ENCODE measurements around the gene ZNF784.

The ZNF784 gene

DNA sequence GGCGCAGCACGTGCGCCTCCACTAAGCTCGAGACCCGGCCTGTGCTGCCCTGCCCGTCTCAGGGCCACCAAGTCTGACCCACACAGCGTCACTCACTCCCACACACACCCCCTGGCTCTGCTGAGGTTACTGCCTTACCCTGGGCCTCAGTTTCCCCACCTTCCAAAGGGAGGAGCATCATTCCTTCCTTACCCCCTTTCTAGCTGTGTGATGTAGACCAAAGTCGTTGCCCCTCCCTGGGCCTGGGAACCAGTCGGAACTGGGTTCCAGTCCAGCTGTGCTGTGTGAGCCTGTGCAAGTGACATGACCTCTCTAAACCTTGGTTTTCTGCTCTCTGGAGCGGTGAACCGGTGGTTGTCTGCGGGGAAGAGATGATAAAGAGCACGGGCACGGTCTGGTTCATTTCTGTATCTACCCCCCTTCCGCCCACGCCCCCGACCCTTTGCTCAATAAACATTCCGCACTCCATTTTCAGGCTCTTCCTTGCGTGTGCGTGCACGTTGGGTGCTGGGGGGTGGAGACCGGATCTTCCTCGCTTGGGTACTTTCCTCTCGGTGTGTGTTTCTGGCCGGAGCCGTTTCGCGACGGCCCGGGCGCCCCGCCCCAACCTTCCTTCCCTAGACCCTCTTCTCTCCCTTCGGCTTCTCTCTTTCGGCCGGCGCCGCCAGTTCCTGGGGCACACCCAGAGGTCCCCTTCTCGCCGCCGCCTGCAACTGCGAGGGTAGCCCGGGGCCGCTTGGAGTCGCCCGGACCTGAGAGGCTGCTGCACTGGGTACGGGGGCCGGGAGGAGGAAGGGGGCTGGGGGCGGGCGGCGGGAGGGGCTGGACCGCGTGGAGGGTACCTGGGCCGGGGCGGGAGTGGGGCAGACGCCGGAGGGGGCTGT, 18.9 kb upstream of the ZNF784 start, which contains the start of gene ZNF581:
TSS of gene ZNF581 (plus strand) at position 647 of the 884 bp plus-strand sequence. CDS start 923 bp downstream, outside the sequence.
- H3K27ac ChIP-seq (ENCODE audit: low read depth, low read length, severe bottlenecking): peak within 1 kb of the TSS; percentile 55
- H3K9me3 ChIP-seq (ENCODE audit: control insufficient read depth, low read length): no peaks in the 10 kb centered on the region
- 3 to 6% methylated on average over 18 to 20 of the region's 56 CpGs for WGBS, 2 experiments (ENCODE audit: insufficient coverage in 2 of 2)

GRCh38 chr19:55642153-55643002, 18.0 kb upstream of the ZNF784 start:
- Histone ChIP-seq H3K9me3 (ENCODE audit: control insufficient read depth, low read length) (no peaks in the 10 kb centered on the region), H3K4me3 (ENCODE audit: extremely low read depth, insufficient read depth, low read length, poor library complexity, severe bottlenecking) (peak overlapping the region; percentile 91), H3K27ac (ENCODE audit: low read depth, low read length, severe bottlenecking) (peak overlapping the region; percentile 55), H3K36me3 (ENCODE audit: control insufficient read depth, insufficient read depth, low read length) (peaks cover 38% of the 10 kb centered on the region), H3K4me1 (ENCODE audit: control insufficient read depth, insufficient read depth, low read length, poor library complexity, severe bottlenecking) (peaks cover 17% of the 10 kb centered on the region)
- WGBS, 2 experiments (ENCODE audit: insufficient coverage in 2 of 2): 3% methylated on average over 49 to 55 of the region's 65 CpGs

More for the DNA sequence above, 18.9 kb upstream of the ZNF784 start, which contains the start of gene ZNF581:
- peak within 1 kb of the TSS; percentile 91 for H3K4me3 ChIP-seq (ENCODE audit: extremely low read depth, insufficient read depth, low read length, poor library complexity, severe bottlenecking)
- peaks cover 18% of the 10 kb centered on the region for H3K4me1 ChIP-seq (ENCODE audit: control insufficient read depth, insufficient read depth, low read length, poor library complexity, severe bottlenecking)
- H3K36me3 ChIP-seq (ENCODE audit: control insufficient read depth, insufficient read depth, low read length): peaks cover 30% of the 10 kb centered on the region

GRCh38 chr19:55641426-55642152, 17.2 kb upstream of the ZNF784 start:
- no peaks in the 10 kb centered on the region for H3K9me3 ChIP-seq (ENCODE audit: control insufficient read depth, low read length)
- H3K27ac ChIP-seq (ENCODE audit: low read depth, low read length, severe bottlenecking): peak overlapping the region; percentile 79
- peaks cover 12% of the 10 kb centered on the region for H3K4me1 ChIP-seq (ENCODE audit: control insufficient read depth, insufficient read depth, low read length, poor library complexity, severe bottlenecking)
- 0 to 2% methylated on average over 13 to 25 of the region's 25 CpGs for WGBS, 2 experiments (ENCODE audit: insufficient coverage in 2 of 2)
- peaks cover 36% of the 10 kb centered on the region for H3K36me3 ChIP-seq (ENCODE audit: control insufficient read depth, insufficient read depth, low read length)
- peak overlapping the region; percentile 91 for H3K4me3 ChIP-seq (ENCODE audit: extremely low read depth, insufficient read depth, low read length, poor library complexity, severe bottlenecking)

- peak within 1 kb of the TSS; percentile 79 for H3K27ac ChIP-seq (ENCODE audit: low read depth, low read length, severe bottlenecking)
- peaks cover 20% of the 10 kb centered on the region for H3K4me1 ChIP-seq (ENCODE audit: control insufficient read depth, insufficient read depth, low read length, poor library complexity, severe bottlenecking)
- WGBS, 2 experiments (ENCODE audit: insufficient coverage in 2 of 2): 1 to 2% methylated on average over 48 to 70 of the region's 89 CpGs
- H3K9me3 ChIP-seq (ENCODE audit: control insufficient read depth, low read length): no peaks in the 10 kb centered on the region
- H3K36me3 ChIP-seq (ENCODE audit: control insufficient read depth, insufficient read depth, low read length): peaks cover 33% of the 10 kb centered on the region
- H3K4me3 ChIP-seq (ENCODE audit: extremely low read depth, insufficient read depth, low read length, poor library complexity, severe bottlenecking): peak within 1 kb of the TSS; percentile 91
Observed at GRCh38 chr19:55640577-55641425, 16.4 kb upstream of the ZNF784 start, which contains the start of gene ZNF580. ZNF580 (plus strand) TSS chr19:55641002; CDS start chr19:55642509, 1,507 bp downstream.

DNA sequence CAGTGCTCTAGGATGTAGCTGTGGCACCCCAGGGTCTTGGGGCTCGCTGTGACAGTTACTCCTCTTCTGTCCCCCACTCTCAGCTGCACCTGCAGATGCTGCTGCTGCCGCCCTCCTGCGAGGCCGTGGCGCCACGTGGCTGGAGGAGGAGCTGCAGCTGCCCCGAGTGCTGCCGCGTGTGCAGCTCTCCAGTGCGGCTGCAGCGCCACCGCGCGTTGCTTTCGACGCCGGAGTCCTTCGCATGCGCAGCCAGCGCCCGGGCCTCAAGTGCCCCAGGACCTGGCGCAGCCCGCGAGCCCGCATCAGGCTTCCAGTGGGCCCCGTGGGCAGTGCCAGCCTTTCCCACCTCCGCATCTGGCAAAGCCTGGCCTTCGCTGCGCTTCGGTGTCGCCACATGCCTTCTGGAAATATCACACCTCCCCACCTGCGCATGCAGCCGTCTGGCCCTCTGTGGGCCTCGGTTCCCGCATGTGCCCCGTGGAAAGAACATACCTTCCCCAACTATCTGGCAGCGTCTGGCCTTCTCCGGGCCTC, 15.7 kb upstream of the ZNF784 start:
- H3K36me3 ChIP-seq (ENCODE audit: control insufficient read depth, insufficient read depth, low read length): peaks cover 26% of the 10 kb centered on the region
- H3K9me3 ChIP-seq (ENCODE audit: control insufficient read depth, low read length): no peaks in the 10 kb centered on the region
- H3K4me3 ChIP-seq (ENCODE audit: extremely low read depth, insufficient read depth, low read length, poor library complexity, severe bottlenecking): peak overlapping the region; percentile 91
- H3K27ac ChIP-seq (ENCODE audit: low read depth, low read length, severe bottlenecking): peak overlapping the region; percentile 79
- peaks cover 15% of the 10 kb centered on the region for H3K4me1 ChIP-seq (ENCODE audit: control insufficient read depth, insufficient read depth, low read length, poor library complexity, severe bottlenecking)
- WGBS, 2 experiments (ENCODE audit: insufficient coverage in 2 of 2): 84 to 86% methylated on average over 34 to 38 of the region's 38 CpGs

DNA sequence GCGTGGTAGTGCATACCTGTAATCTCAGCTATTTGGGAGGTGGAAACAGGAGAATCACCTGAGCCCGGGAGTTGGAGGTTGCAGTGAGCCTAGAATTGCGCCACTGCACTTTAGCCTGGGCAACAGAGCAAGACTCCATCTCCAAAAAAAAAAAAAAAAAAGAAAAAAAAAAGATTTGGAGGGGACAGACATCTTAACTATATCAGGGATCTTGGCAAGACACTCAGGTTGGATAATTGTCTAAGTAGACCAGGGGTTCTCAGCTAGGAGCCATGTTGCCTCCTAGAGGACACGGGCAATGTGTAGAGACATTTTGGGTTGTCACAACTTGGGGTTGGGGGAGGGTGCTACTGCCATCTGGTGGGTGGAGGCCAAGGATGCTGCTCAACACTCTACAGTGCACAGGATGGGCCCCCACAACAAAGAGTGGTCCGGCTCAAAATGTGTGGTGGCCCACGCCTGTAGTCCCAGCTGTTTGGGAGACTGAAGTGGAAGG, 14.5 kb upstream of the ZNF784 start:
- Histone ChIP-seq H3K4me1 (ENCODE audit: control insufficient read depth, insufficient read depth, low read length, poor library complexity, severe bottlenecking) (peaks cover 10% of the 10 kb centered on the region), H3K4me3 (ENCODE audit: extremely low read depth, insufficient read depth, low read length, poor library complexity, severe bottlenecking) (no peak overlapping the region), H3K9me3 (ENCODE audit: control insufficient read depth, low read length) (no peaks in the 10 kb centered on the region), H3K36me3 (ENCODE audit: control insufficient read depth, insufficient read depth, low read length) (peaks cover 19% of the 10 kb centered on the region), H3K27ac (ENCODE audit: low read depth, low read length, severe bottlenecking) (no peak overlapping the region)
- 93 to 100% methylated on average over 1 to 3 of the region's 6 CpGs for WGBS, 2 experiments (ENCODE audit: insufficient coverage in 2 of 2)

DNA sequence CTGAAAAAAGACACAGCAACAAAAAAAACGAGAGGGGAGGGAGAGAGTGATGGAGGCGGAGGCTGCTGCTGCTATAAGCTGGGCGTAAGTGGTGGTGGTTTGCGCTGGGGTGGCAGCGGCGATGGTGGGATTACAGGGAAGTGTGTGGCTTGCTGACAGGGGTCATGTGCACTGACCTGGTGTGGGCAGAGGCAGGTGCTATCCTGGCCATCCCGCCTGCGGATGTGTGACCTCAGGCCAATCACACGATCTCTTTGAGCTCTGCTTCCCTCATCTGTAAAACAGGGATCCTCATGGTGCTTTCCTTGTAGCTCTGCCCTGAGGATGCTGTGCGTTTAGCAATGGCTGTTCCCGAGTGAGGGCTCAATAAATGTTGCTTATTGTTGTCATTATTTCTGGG, 13.2 kb upstream of the ZNF784 start:
- Histone ChIP-seq H3K4me1 (ENCODE audit: control insufficient read depth, insufficient read depth, low read length, poor library complexity, severe bottlenecking) (peaks cover 10% of the 10 kb centered on the region), H3K36me3 (ENCODE audit: control insufficient read depth, insufficient read depth, low read length) (peaks cover 19% of the 10 kb centered on the region), H3K4me3 (ENCODE audit: extremely low read depth, insufficient read depth, low read length, poor library complexity, severe bottlenecking) (no peak overlapping the region), H3K27ac (ENCODE audit: low read depth, low read length, severe bottlenecking) (no peak overlapping the region), H3K9me3 (ENCODE audit: control insufficient read depth, low read length) (no peaks in the 10 kb centered on the region)
- 80 to 86% methylated on average over 10 to 11 of the region's 11 CpGs for whole genome bisulfite sequencing, 2 experiments (ENCODE audit: insufficient coverage in 2 of 2)

- WGBS, 2 experiments (ENCODE audit: insufficient coverage in 2 of 2): 86 to 100% methylated on average over 1 to 3 of the region's 4 CpGs
- H3K9me3 ChIP-seq (ENCODE audit: control insufficient read depth, low read length): no peaks in the 10 kb centered on the region
- H3K27ac ChIP-seq (ENCODE audit: low read depth, low read length, severe bottlenecking): no peak overlapping the region
- peaks cover 19% of the 10 kb centered on the region for H3K36me3 ChIP-seq (ENCODE audit: control insufficient read depth, insufficient read depth, low read length)
- H3K4me3 ChIP-seq (ENCODE audit: extremely low read depth, insufficient read depth, low read length, poor library complexity, severe bottlenecking): no peak overlapping the region
- peaks cover 10% of the 10 kb centered on the region for H3K4me1 ChIP-seq (ENCODE audit: control insufficient read depth, insufficient read depth, low read length, poor library complexity, severe bottlenecking)
Observed at GRCh38 chr19:55636723-55637122, 12.4 kb upstream of the ZNF784 start.

DNA sequence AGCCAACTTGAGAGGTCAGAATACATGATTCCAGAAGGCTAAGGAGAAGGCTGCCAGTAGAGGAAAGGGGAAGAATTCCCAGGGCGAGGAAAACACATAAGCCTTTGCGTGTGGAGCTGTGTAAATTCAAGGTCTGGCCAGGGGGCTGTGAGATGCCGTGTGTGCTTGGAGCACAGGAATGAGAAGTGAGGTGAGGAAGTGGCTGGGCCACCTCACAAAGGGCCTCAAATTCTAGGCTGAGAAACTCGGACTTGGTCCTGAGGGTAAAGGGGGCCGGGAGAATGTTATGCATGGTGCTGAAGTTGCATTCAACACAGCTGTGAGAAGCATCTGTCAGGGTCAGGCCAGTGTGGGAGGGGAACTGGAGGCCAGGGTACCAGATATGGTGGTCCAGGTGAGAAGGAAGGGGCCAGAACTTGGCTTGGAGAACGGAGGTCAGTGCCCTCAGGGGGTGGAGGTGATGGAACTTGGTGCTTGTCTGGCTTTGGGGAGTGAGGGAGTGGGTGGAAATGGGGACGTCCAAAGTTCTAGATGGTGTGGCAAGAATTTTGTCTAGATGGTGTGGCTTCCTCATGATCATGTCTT, 11.6 kb upstream of the ZNF784 start:
- H3K36me3 ChIP-seq (ENCODE audit: control insufficient read depth, insufficient read depth, low read length): peaks cover 19% of the 10 kb centered on the region
- H3K9me3 ChIP-seq (ENCODE audit: control insufficient read depth, low read length): no peaks in the 10 kb centered on the region
- WGBS, 2 experiments (ENCODE audit: insufficient coverage in 2 of 2): 85% methylated on average over 6 to 7 of the region's 7 CpGs
- no peak overlapping the region for H3K27ac ChIP-seq (ENCODE audit: low read depth, low read length, severe bottlenecking)
- H3K4me3 ChIP-seq (ENCODE audit: extremely low read depth, insufficient read depth, low read length, poor library complexity, severe bottlenecking): peak overlapping the region; percentile 93
- peaks cover 10% of the 10 kb centered on the region for H3K4me1 ChIP-seq (ENCODE audit: control insufficient read depth, insufficient read depth, low read length, poor library complexity, severe bottlenecking)

Measured in mesodermal cell (in vitro differentiated cells).